A673 (cell line): ENCODE measurements around the gene SGSM1.

Experiments used
- EZH2 ChIP-seq: fragments of 200-600 bp; sonication (generic); IDR thresholded peaks from 2 replicates; pipeline ENCODE4 v1.6.1; 2017; ENCODE audit warnings: borderline replicate concordance, low read depth, mild to moderate bottlenecking, mixed read lengths, antibody characterized with exemption, low read length; ENCODE audit not compliant: poor library complexity, severe bottlenecking
- TF ChIP-seq, protein P1 (sequence below): fragments of 300-800, 200-600 bp; sonication (generic); conservative IDR thresholded peaks from 2 replicates; pipeline ENCODE4 v1.5.1; 2017; ENCODE audit warnings: low read depth, mild to moderate bottlenecking, antibody characterized with exemption, low read length, moderate library complexity, mixed read lengths

DNA sequence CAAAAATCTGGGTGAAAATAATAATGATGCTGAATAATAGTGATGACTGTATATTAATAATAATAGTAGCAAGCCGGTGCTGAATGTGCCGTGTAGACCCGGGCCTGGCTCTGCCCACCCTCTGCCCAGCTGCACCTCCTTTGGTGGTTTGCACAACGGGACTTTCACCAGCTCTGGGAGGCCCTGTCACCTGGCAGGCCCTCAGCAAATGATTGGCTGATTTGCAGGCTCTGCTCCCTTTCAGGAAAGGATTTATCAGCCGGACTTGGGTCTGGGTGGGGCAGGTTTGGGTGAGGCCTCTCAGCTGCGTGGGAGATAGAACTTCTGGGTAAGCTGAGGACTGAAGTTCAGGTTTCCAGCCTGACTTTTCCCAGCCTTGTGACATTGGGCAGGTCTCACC, 167.9 kb downstream of the SGSM1 start:
- TF ChIP-seq, protein P1, sequence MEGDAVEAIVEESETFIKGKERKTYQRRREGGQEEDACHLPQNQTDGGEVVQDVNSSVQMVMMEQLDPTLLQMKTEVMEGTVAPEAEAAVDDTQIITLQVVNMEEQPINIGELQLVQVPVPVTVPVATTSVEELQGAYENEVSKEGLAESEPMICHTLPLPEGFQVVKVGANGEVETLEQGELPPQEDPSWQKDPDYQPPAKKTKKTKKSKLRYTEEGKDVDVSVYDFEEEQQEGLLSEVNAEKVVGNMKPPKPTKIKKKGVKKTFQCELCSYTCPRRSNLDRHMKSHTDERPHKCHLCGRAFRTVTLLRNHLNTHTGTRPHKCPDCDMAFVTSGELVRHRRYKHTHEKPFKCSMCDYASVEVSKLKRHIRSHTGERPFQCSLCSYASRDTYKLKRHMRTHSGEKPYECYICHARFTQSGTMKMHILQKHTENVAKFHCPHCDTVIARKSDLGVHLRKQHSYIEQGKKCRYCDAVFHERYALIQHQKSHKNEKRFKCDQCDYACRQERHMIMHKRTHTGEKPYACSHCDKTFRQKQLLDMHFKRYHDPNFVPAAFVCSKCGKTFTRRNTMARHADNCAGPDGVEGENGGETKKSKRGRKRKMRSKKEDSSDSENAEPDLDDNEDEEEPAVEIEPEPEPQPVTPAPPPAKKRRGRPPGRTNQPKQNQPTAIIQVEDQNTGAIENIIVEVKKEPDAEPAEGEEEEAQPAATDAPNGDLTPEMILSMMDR, result no peak
- TF ChIP-seq EZH2, result no peak
